GM23338 (cell line): ENCODE measurements around the gene STAT4.

Experiments used
- JUNB ChIP-seq: IDR thresholded peaks from one replicate; pipeline ENCODE4 v1.6.1; 2016; ENCODE audit warnings: antibody characterized with exemption; ENCODE audit not compliant: unreplicated experiment
- TF ChIP-seq, protein P1 (sequence below), 2 experiments: fragments of 200-600 bp in 1 of 2; sonication (generic) in 1 of 2; conservative IDR thresholded peaks; 2 replicates each; pipeline versions ENCODE4 v1.5.1 to v1.6.1; 2016 to 2017; ENCODE audit warnings: antibody characterized with exemption in 2 of 2, low read depth in 2 of 2, mild to moderate bottlenecking in 2 of 2, moderate library complexity in 1 of 2

DNA sequence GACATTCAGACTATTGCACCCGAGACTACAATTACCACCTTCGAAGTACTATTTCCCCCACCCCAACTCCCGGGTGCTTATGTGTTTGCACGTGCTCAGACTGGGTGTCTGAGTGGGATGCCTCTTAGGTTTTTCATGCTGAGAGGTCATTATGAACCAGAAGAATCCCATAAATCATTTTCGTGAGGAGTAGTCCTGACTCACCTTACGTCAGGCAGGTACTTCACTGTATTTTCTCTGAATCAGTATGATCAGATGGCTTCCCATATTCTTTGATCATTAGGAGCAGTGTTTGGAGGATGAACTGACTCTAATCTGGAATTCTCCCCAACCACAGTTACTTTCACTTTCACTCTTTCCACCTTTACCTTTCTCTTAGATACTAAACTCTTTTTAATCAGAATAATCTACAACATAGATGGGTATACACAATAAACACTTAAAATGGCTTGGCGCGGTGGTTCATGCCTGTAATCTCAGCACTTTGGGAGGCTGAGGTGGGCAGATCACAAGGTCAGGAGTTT is 38.4 kb upstream of the STAT4 start:
- TF ChIP-seq, protein P1, sequence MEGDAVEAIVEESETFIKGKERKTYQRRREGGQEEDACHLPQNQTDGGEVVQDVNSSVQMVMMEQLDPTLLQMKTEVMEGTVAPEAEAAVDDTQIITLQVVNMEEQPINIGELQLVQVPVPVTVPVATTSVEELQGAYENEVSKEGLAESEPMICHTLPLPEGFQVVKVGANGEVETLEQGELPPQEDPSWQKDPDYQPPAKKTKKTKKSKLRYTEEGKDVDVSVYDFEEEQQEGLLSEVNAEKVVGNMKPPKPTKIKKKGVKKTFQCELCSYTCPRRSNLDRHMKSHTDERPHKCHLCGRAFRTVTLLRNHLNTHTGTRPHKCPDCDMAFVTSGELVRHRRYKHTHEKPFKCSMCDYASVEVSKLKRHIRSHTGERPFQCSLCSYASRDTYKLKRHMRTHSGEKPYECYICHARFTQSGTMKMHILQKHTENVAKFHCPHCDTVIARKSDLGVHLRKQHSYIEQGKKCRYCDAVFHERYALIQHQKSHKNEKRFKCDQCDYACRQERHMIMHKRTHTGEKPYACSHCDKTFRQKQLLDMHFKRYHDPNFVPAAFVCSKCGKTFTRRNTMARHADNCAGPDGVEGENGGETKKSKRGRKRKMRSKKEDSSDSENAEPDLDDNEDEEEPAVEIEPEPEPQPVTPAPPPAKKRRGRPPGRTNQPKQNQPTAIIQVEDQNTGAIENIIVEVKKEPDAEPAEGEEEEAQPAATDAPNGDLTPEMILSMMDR (conservative IDR thresholded peaks at IDR 0.05; ENCODE audit: low read depth in 2 of 2), result no peak
- TF ChIP-seq JUNB, result no peak
